ENCODE measurements around the gene KCNS3. TPM values are rescaled to one million over a fixed set of nuclear protein-coding genes. Genes with fewer than 3 reads are reported as not detected.

The KCNS3 gene
- total and polyA plus RNA-seq, 2 of the 13 experiments (the other 11 are each of a cell fraction or from before 2014, with no cell fraction given): not detected

DNA sequence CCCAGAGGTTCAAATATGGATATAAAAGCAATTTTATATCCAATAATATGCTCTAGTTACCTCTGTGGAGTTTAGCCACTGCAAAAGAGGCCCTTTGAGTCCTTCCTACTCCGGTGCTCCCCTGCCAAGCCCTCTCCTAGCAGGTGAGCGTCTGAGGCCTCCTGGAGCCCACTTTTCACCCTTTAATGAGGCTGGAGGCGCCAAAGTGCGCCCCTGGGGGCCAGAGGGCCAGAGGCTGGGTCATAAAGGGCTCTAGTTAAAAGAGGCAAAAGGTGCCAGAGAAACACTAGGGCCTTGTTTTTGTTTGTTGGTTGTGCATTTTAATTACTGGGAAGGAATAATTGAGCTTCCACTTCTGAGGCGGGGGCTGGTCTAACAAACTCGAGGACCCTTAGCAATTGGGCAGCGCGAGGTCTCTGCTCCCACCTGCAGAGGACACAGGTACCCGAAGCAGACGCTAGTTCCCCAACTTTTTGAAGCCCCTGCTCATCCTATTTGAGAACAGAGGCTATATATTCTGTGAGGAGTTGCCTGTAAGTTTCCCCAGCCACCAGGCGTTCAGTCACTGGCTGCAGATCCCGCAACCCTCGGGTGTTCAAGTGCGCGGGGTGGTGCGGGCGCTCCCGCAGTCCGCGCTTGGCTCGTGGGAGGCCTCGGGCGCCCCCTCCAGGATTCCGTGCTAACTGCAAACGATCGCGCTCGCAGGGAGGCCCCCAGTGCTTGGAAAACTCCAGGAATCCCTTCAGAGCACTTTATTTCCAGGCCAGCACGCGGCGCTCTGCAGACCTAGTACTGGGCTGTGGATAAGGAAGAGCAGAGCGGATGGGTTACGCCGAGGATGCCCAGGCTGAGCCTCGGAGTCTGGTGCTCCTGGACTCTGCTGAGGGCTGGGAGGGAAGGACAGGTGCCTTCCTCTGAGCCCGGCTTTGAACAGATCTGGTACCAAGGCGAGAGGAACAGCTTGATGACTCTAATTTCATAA is 48.1 kb upstream of the KCNS3 start (continued):
- TF ChIP-seq TBL1XR1 (IDR thresholded peaks at IDR 0.05; ENCODE audit: borderline replicate concordance, low read length, partially characterized antibody) (no peak), RBAK (CRISPR knock-in tag; IDR thresholded peaks at IDR 0.05) (no peak), KDM1A (CRISPR knock-in tag; IDR thresholded peaks at IDR 0.05) (0 out of 2 replicates have a peak, but pooled peaks have one; percentile 32), ZNF121 (CRISPR knock-in tag; IDR thresholded peaks at IDR 0.05) (no peak), KLF13 (CRISPR knock-in tag; IDR thresholded peaks at IDR 0.05) (no peak), AGO1 (IDR thresholded peaks at IDR 0.05; ENCODE audit: low read depth, low read length, poor library complexity, severe bottlenecking) (no peak), MEIS1 (CRISPR knock-in tag; IDR thresholded peaks at IDR 0.05; ENCODE audit: borderline replicate concordance) (no peak), RFXAP (CRISPR knock-in tag; IDR thresholded peaks at IDR 0.05; ENCODE audit: borderline replicate concordance) (no peak), ZNF670 (CRISPR knock-in tag; IDR thresholded peaks at IDR 0.05; ENCODE audit: borderline replicate concordance) (0 out of 2 replicates have a peak, but pooled peaks have one; percentile 18), ZSCAN30 (CRISPR knock-in tag; IDR thresholded peaks at IDR 0.05) (no peak), RFX3 (CRISPR knock-in tag; IDR thresholded peaks at IDR 0.05) (no peak), ZFP82 (CRISPR knock-in tag; IDR thresholded peaks at IDR 0.05; ENCODE audit: borderline replicate concordance) (no peak), XRCC5 (optimal IDR thresholded peaks at IDR 0.05; ENCODE audit: low read length) (peak; percentile 97), ZBTB7A (CRISPR knock-in tag; IDR thresholded peaks at IDR 0.05) (no peak), ZNF556 (CRISPR knock-in tag; IDR thresholded peaks at IDR 0.05; ENCODE audit: borderline replicate concordance) (no peak), HES4 (CRISPR knock-in tag; IDR thresholded peaks at IDR 0.05; ENCODE audit: borderline replicate concordance) (no peak), IRF2 (CRISPR knock-in tag; IDR thresholded peaks at IDR 0.05) (no peak), ZNF468 (CRISPR knock-in tag; IDR thresholded peaks at IDR 0.05) (no peak), MIER2 (CRISPR knock-in tag; IDR thresholded peaks at IDR 0.05) (0 out of 2 replicates have a peak, but pooled peaks have one; percentile 29)
- TF ChIP-seq, protein P1, sequence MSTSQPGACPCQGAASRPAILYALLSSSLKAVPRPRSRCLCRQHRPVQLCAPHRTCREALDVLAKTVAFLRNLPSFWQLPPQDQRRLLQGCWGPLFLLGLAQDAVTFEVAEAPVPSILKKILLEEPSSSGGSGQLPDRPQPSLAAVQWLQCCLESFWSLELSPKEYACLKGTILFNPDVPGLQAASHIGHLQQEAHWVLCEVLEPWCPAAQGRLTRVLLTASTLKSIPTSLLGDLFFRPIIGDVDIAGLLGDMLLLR (CRISPR knock-in tag; IDR thresholded peaks at IDR 0.05): no peak
- TF ChIP-seq, protein P2, sequence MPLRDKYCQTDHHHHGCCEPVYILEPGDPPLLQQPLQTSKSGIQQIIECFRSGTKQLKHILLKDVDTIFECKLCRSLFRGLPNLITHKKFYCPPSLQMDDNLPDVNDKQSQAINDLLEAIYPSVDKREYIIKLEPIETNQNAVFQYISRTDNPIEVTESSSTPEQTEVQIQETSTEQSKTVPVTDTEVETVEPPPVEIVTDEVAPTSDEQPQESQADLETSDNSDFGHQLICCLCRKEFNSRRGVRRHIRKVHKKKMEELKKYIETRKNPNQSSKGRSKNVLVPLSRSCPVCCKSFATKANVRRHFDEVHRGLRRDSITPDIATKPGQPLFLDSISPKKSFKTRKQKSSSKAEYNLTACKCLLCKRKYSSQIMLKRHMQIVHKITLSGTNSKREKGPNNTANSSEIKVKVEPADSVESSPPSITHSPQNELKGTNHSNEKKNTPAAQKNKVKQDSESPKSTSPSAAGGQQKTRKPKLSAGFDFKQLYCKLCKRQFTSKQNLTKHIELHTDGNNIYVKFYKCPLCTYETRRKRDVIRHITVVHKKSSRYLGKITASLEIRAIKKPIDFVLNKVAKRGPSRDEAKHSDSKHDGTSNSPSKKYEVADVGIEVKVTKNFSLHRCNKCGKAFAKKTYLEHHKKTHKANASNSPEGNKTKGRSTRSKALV (CRISPR knock-in tag; IDR thresholded peaks at IDR 0.05): 0 out of 2 replicates have a peak, but pooled peaks have one; percentile 19
- TF ChIP-seq, protein P3, sequence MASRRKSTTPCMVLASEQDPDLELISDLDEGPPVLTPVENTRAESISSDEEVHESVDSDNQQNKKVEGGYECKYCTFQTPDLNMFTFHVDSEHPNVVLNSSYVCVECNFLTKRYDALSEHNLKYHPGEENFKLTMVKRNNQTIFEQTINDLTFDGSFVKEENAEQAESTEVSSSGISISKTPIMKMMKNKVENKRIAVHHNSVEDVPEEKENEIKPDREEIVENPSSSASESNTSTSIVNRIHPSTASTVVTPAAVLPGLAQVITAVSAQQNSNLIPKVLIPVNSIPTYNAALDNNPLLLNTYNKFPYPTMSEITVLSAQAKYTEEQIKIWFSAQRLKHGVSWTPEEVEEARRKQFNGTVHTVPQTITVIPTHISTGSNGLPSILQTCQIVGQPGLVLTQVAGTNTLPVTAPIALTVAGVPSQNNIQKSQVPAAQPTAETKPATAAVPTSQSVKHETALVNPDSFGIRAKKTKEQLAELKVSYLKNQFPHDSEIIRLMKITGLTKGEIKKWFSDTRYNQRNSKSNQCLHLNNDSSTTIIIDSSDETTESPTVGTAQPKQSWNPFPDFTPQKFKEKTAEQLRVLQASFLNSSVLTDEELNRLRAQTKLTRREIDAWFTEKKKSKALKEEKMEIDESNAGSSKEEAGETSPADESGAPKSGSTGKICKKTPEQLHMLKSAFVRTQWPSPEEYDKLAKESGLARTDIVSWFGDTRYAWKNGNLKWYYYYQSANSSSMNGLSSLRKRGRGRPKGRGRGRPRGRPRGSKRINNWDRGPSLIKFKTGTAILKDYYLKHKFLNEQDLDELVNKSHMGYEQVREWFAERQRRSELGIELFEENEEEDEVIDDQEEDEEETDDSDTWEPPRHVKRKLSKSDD (CRISPR knock-in tag; IDR thresholded peaks at IDR 0.05; ENCODE audit: low read depth): no peak
- TF ChIP-seq, protein P4, sequence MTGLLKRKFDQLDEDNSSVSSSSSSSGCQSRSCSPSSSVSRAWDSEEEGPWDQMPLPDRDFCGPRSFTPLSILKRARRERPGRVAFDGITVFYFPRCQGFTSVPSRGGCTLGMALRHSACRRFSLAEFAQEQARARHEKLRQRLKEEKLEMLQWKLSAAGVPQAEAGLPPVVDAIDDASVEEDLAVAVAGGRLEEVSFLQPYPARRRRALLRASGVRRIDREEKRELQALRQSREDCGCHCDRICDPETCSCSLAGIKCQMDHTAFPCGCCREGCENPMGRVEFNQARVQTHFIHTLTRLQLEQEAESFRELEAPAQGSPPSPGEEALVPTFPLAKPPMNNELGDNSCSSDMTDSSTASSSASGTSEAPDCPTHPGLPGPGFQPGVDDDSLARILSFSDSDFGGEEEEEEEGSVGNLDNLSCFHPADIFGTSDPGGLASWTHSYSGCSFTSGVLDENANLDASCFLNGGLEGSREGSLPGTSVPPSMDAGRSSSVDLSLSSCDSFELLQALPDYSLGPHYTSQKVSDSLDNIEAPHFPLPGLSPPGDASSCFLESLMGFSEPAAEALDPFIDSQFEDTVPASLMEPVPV (CRISPR knock-in tag; IDR thresholded peaks at IDR 0.05): no peak
